Adrenal gland (tissue), 12 donors: Measurements from ENCODE around the gene SPAG9. TPM values are rescaled to one million over a fixed set of nuclear protein-coding genes. Genes with fewer than 3 reads are reported as not detected.

Source experiments
- DNase-seq, 7 donors: peaks; one replicate each; pipeline ENCODE4 v3.0.0-alpha.2; 2019 to 2020
- H3K27ac ChIP-seq, 5 donors: fragments of 200-600 bp; sonication (generic) in 4 of 5; 1 replicate in 3 of 5; 2 replicates in 2 of 5; pipeline versions ENCODE4 v1.5.1 to v1.8.0; 2016 to 2020; ENCODE audit warnings: mild to moderate bottlenecking in 1 of 5
- H3K27me3 ChIP-seq: fragments of 200-600 bp; 2 replicates; pipeline ENCODE4 v1.8.0; 2021
- H3K36me3 ChIP-seq, 2 donors: fragments of 200-600 bp; replicated peaks in 1 of 2; 1 replicate in 1 of 2; 2 replicates in 1 of 2; pipeline versions ENCODE4 v1.5.1 to v1.8.0; 2018 to 2022
- H3K4me1 ChIP-seq, 2 donors: fragments of 200-600 bp; replicated peaks in 1 of 2; 1 replicate in 1 of 2; 2 replicates in 1 of 2; pipeline versions ENCODE4 v1.5.1 to v1.8.0; 2018 to 2021
- H3K4me3 ChIP-seq, 4 donors: fragments of 200-600 bp; sonication (generic) in 3 of 4; one replicate each; pipeline ENCODE4 v1.5.1; 2016 to 2018
- H3K9me3 ChIP-seq, 3 donors: fragments of 200-600 bp; sonication (generic) in 1 of 3; replicated peaks in 1 of 3; 1 replicate in 2 of 3; 2 replicates in 1 of 3; pipeline versions ENCODE4 v1.5.1 to v1.8.0; 2016 to 2021
- CTCF ChIP-seq, 6 experiments: fragments of 450-650 bp in 4 of 6; fragments of 200-600 bp in 2 of 6; sonication (generic) in 1 of 6; IDR thresholded peaks; 1 replicate in 5 of 6; 2 replicates in 1 of 6; pipeline versions ENCODE4 v1.5.1 to v1.8.0; 2016 to 2021; ENCODE audit warnings: antibody characterized with exemption in 6 of 6, mild to moderate bottlenecking in 2 of 6, moderate library complexity in 1 of 6
- POLR2A ChIP-seq, 2 donors: fragments of 450-650 bp; IDR thresholded peaks; one replicate each; pipeline ENCODE4 v1.6.1; 2017; ENCODE audit warnings: antibody characterized with exemption in 2 of 2, mild to moderate bottlenecking in 2 of 2, moderate library complexity in 1 of 2
- WGBS, 4 donors: extraction: QIAGEN DNeasy Blood & Tissue Kit in 2 of 4; methylation state at CpG; one replicate each; pipeline versions ENCODE4 v1.1.5 to v1.1.7; 2013 to 2017; 5-methylcytosine and 5-hydroxymethylcytosine counted together
- intact Hi-C, 2 donors: fragments of 100-400 bp; cut with DNase I; formaldehyde crosslinking; loops; one replicate each; pipeline versions ENCODE4 v1.14.1 to v1.15.0; 2022 to 2023
- polyA plus RNA-seq, 3 donors: library from polyadenylated mRNA; stranded (reverse); fragments of 200-250 nt in 2 of 3; fragments of 350-450 nt in 1 of 3; fragmentation: Illumina TruSeq in 1 of 3; extraction: RNeasy Lipid Tissue Mini Kit (QIAGEN cat#74804) in 1 of 3; gene quantifications; one replicate each; pipeline ENCODE4 v1.2.3, GENCODE V29; 2013 to 2014
- total RNA-seq, 9 donors: library from RNA; depleted of rRNA in 4 of 9; stranded (reverse); fragments of >200 nt in 4 of 9; fragments of 120-200 nt in 1 of 9; fragmentation: NEBNext Ultra II Directional in 1 of 9; extraction: Animal tissue kit (Norgen Biotek cat#: 25700) in 1 of 9; gene quantifications; one replicate each; pipeline versions ENCODE4 v1.1.0 to v1.2.4, GENCODE V29; 2013 to 2023
- donor health status: healthy with polysubstance abuse.
- donor health status: Bipolar disorder and iron deficiency.
- donor health status: DM: yes; HTN: yes; CAD: no.
- donor health status: DM: no; HTN: no; CAD: no.
- donor health status: DM: no; HTN: no; CAD: no.
- donor health status: DM: yes; HTN: yes; CAD: no.

The SPAG9 gene
- total and polyA plus RNA-seq, 12 donors, result 23.5 to 99.8 (median 62.9) TPM

- no peaks in the 10 kb centered on the region for H3K9me3 ChIP-seq
- intact Hi-C loops, result loop anchor here in 1 of 2 donors (5.0 to 10.0 kb wide), 2 partner anchors 43 to 64 kb away; no protein-coding TSS in a partner anchor
- H3K4me3 ChIP-seq, result no peak overlapping the region
- DNase-seq, result no peak
- H3K27me3 ChIP-seq, result no peaks in the 10 kb centered on the region
- peaks cover 15 to 41% of the 10 kb centered on the region in 2 donors for H3K4me1 ChIP-seq
- H3K36me3 ChIP-seq, result no peaks in the 10 kb centered on the region
- WGBS, 4 donors, result 73 to 88% (median 79%) methylated on average over 3 of the region's 3 CpGs
- H3K27ac ChIP-seq, result no peak overlapping the region
- no peak for TF ChIP-seq POLR2A (IDR thresholded peaks at IDR 0.05)
- no peak for TF ChIP-seq CTCF (IDR thresholded peaks at IDR 0.05)
Observed at GRCh38 chr17:51050291-51051033, 70.2 kb downstream of the SPAG9 start.

- H3K9me3 ChIP-seq, result no peaks in the 10 kb centered on the region
- peak overlapping the region in 4 of 5 donors; percentile 36 to 82 (median 59) for H3K27ac ChIP-seq
- H3K4me1 ChIP-seq, result peaks cover 15 to 55% of the 10 kb centered on the region in 2 donors
- no peaks in the 10 kb centered on the region for H3K36me3 ChIP-seq
- no peaks in the 10 kb centered on the region for H3K27me3 ChIP-seq
- 16 to 26% (median 20%) methylated on average over 13 of the region's 13 CpGs for WGBS, 4 donors
- intact Hi-C loops, result no loop called here
- peak overlapping the region in 2 of 4 donors; percentile 8 to 46 for H3K4me3 ChIP-seq
- no peak for TF ChIP-seq CTCF (IDR thresholded peaks at IDR 0.05)
- peak; percentile 59 to 88 for TF ChIP-seq POLR2A (IDR thresholded peaks at IDR 0.05)
- DNase-seq, result peak; percentile 81 to 96 (median 88)
Observed at GRCh38 chr17:51046514-51047384, 73.9 kb downstream of the SPAG9 start.

DNA sequence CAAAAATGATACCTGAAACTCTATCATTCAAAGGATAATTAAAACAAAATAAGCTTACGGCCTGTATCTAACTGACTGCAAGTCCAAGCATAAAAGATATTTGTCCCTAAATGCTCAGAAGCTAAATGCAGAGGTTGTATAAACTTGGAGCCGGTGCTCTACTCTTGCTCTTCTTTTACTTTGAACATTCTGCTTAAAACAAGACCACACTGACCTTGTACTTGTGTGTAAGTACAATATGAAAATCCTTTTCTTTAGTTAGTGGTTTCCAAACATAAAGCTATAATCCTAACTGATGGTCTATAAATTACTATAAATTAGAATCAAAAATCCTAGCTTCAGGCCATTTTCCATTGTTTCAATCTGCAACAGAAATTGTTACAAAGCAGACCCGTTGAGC, 74.6 kb downstream of the SPAG9 start:
- no peaks in the 10 kb centered on the region for H3K9me3 ChIP-seq
- H3K36me3 ChIP-seq, result peaks cover 0 to 4% of the 10 kb centered on the region in 2 donors
- no peaks in the 10 kb centered on the region for H3K27me3 ChIP-seq
- peaks cover 15 to 57% of the 10 kb centered on the region in 2 donors for H3K4me1 ChIP-seq
- intact Hi-C loops, result no loop called here
- TF ChIP-seq POLR2A (IDR thresholded peaks at IDR 0.05), result no peak
- TF ChIP-seq CTCF (IDR thresholded peaks at IDR 0.05), result no peak
- H3K27ac ChIP-seq, result peak overlapping the region in 4 of 5 donors; percentile 36 to 82 (median 59)
- DNase-seq, result no peak
- peak overlapping the region in 2 of 4 donors; percentile 8 to 46 for H3K4me3 ChIP-seq
- WGBS, 4 donors, result 32 to 35% (median 34%) methylated on average over 3 of the region's 3 CpGs

DNA sequence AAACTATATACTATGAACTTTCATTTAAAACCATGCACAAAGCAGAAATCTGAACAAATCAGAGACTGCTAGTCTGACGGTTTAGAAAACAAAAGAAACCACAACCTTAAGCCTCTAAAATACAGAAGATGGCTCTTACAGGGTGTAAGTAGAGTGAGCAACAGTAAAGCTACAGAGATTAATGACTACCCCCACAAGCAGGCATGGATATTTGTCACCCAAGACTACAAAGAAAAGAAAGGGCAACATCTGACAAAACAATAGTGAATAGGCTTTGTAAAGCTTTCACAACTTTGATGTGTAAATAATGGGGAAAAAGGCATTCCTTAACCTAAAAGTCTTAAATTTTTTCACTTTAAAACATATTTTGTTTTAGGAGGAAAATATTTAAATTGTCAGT, 75.0 kb downstream of the SPAG9 start:
- H3K4me1 ChIP-seq, result peaks cover 15 to 62% of the 10 kb centered on the region in 2 donors

More for the DNA sequence above, 75.0 kb downstream of the SPAG9 start:
- TF ChIP-seq CTCF (IDR thresholded peaks at IDR 0.05), result no peak
- no peak for TF ChIP-seq POLR2A (IDR thresholded peaks at IDR 0.05)
- H3K36me3 ChIP-seq, result peaks cover 0 to 9% of the 10 kb centered on the region in 2 donors
- WGBS, 4 donors, result 36 to 52% (median 38%) methylated on average over 1 of the region's 1 CpG
- H3K27ac ChIP-seq, result peak overlapping the region in 3 of 5 donors; percentile 22 to 82 (median 48)
- no peak for DNase-seq
- H3K27me3 ChIP-seq, result no peaks in the 10 kb centered on the region
- intact Hi-C loops, result no loop called here
- H3K9me3 ChIP-seq, result no peaks in the 10 kb centered on the region
- peak overlapping the region in 1 of 4 donors; percentile 46 for H3K4me3 ChIP-seq
